PC-9 (cell line): ENCODE measurements around the gene AMMECR1. TPM values are rescaled to one million over a fixed set of nuclear protein-coding genes. Genes with fewer than 3 reads are reported as not detected.

Experiments used
- BruUV-seq: library from RNA; stranded (reverse); fragments of 400-500 nt; replicated peaks from 2 replicates; lab custom pipeline; 2021; lab: Mats Ljungman, UMichigan
- CTCF ChIA-PET: fragments of 300-600 bp; sonication (Branson Sonifier 250); formaldehyde crosslinking; loops from one replicate; lab custom pipeline; 2022; ENCODE audit warnings: antibody characterized with exemption; lab: Charles Lee
- POLR2A ChIA-PET: fragments of 300-600 bp; sonication (Branson Sonifier 250); formaldehyde crosslinking; loops from one replicate; lab custom pipeline; 2022; ENCODE audit warnings: antibody characterized with exemption; ENCODE audit not compliant: unreplicated experiment; lab: Charles Lee
- DNase-seq, 2 experiments: peaks; one replicate each; pipeline versions ENCODE4 v3.0.0 to v3.0.0-alpha.2; 2015 to 2022; ENCODE audit warnings: mixed read lengths in 1 of 2
- H2AFZ ChIP-seq: fragments of 200-600 bp; sonication (generic); 2 replicates; pipeline ENCODE4 v1.8.1; 2017; ENCODE audit warnings: antibody characterized with exemption
- H3F3A ChIP-seq: fragments of 200-600 bp; sonication (generic); 2 replicates; pipeline ENCODE4 v1.8.1; 2017; ENCODE audit warnings: antibody characterized with exemption, mild to moderate bottlenecking, low read depth; ENCODE audit not compliant: insufficient read depth
- H3K27ac ChIP-seq: fragments of 200-600 bp; sonication (generic); 2 replicates; pipeline ENCODE4 v1.6.1; 2016; ENCODE audit warnings: mixed run types
- H3K27me3 ChIP-seq: fragments of 200-600 bp; sonication (generic); 2 replicates; pipeline ENCODE4 v1.6.1; 2016; ENCODE audit warnings: low read depth, mixed run types; ENCODE audit not compliant: insufficient read depth
- H3K36me3 ChIP-seq: fragments of 200-600 bp; sonication (generic); 2 replicates; pipeline ENCODE4 v1.6.1; 2016; ENCODE audit warnings: low read depth, mixed run types
- H3K4me1 ChIP-seq: fragments of 200-600 bp; sonication (generic); replicated peaks from 2 replicates; pipeline ENCODE4 v1.6.1; 2016; ENCODE audit warnings: mixed run types; ENCODE audit not compliant: insufficient read depth
- H3K4me2 ChIP-seq: fragments of 200-600 bp; sonication (generic); 2 replicates; pipeline ENCODE4 v1.6.1; 2017; ENCODE audit warnings: mixed run types
- H3K4me3 ChIP-seq: fragments of 200-600 bp; sonication (generic); 2 replicates; pipeline ENCODE4 v1.6.1; 2016; ENCODE audit warnings: mixed run types
- H3K79me2 ChIP-seq: fragments of 200-600 bp; sonication (generic); 2 replicates; pipeline ENCODE4 v1.6.1; 2017; ENCODE audit warnings: low read depth, mixed run types
- H3K9me2 ChIP-seq: fragments of 200-600 bp; sonication (generic); 2 replicates; pipeline ENCODE4 v1.8.1; 2017; ENCODE audit warnings: mild to moderate bottlenecking; ENCODE audit not compliant: insufficient read depth
- H3K9me3 ChIP-seq: fragments of 200-600 bp; sonication (generic); 2 replicates; pipeline ENCODE4 v1.8.1; 2016; ENCODE audit warnings: low read depth; ENCODE audit not compliant: insufficient read depth
- H4K20me1 ChIP-seq: fragments of 200-600 bp; sonication (generic); 2 replicates; pipeline ENCODE4 v1.8.1; 2017; ENCODE audit not compliant: insufficient read depth
- EZH2 ChIP-seq: fragments of 200-600 bp; sonication (generic); IDR thresholded peaks from 2 replicates; pipeline ENCODE4 v1.8.0; 2017; ENCODE audit warnings: antibody characterized with exemption, low read depth
- intact Hi-C: fragments of 100-400 bp; cut with micrococcal nuclease; formaldehyde crosslinking; loops from one replicate; pipeline ENCODE4 v1.10.0; 2022; ENCODE audit not compliant: unreplicated experiment
- total RNA-seq: library from RNA; stranded (reverse); gene quantifications from 2 replicates; pipeline ENCODE4 v1.2.3, GENCODE V29; 2021
- TF ChIP-seq, protein P1 (sequence below): fragments of 200-600 bp; sonication (generic); conservative IDR thresholded peaks from 2 replicates; pipeline ENCODE4 v1.6.1; 2017; ENCODE audit warnings: mixed run types, antibody characterized with exemption, mild to moderate bottlenecking, moderate library complexity

AMMECR1 gene
- total RNA-seq, 1 experiment from 2014 or later: 35.4 TPM

DNA sequence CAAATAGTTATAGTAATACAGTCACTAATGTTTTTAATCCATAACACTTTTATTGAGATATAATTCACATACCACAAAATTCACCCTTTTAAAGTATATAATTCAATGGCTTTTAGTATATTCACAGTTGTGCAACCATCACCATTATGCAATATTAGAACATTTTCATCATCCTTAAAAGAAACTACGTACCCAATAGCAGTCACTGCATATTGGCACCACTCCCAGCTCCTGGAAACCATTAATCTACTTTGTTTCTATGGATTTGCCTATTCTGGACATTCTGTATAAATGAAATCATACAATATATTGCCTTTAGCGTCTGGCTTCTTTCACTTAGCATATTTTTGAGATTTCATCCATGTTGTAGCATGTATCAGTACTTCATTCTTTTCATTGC is 99.3 kb downstream of the AMMECR1 start:
- Histone ChIP-seq H3K27ac (no peak overlapping the region), H3K79me2 (peaks cover 10% of the 10 kb centered on the region; the same call in 1 of the 2 replicates), H3F3A (peaks cover 14% of the 10 kb centered on the region), H3K4me2 (no peak overlapping the region), H3K9me3 (0 out of 2 replicates have a peak, but pooled peaks cover 7% of the 10 kb centered on the region), H3K4me1 (peaks cover 21% of the 10 kb centered on the region), H3K36me3 (0 out of 2 replicates have a peak, but pooled peaks cover 8% of the 10 kb centered on the region), H4K20me1 (no peaks in the 10 kb centered on the region), H3K9me2 (no peaks in the 10 kb centered on the region), H2AFZ (no peak overlapping the region), H3K27me3 (no peaks in the 10 kb centered on the region), H3K4me3 (no peak overlapping the region)
- POLR2A ChIA-PET: no interaction called here
- CTCF ChIA-PET: no interaction called here
- DNase-seq: no peak
- intact Hi-C loops: no loop called here
- TF ChIP-seq, protein P1, sequence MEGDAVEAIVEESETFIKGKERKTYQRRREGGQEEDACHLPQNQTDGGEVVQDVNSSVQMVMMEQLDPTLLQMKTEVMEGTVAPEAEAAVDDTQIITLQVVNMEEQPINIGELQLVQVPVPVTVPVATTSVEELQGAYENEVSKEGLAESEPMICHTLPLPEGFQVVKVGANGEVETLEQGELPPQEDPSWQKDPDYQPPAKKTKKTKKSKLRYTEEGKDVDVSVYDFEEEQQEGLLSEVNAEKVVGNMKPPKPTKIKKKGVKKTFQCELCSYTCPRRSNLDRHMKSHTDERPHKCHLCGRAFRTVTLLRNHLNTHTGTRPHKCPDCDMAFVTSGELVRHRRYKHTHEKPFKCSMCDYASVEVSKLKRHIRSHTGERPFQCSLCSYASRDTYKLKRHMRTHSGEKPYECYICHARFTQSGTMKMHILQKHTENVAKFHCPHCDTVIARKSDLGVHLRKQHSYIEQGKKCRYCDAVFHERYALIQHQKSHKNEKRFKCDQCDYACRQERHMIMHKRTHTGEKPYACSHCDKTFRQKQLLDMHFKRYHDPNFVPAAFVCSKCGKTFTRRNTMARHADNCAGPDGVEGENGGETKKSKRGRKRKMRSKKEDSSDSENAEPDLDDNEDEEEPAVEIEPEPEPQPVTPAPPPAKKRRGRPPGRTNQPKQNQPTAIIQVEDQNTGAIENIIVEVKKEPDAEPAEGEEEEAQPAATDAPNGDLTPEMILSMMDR: no peak
- TF ChIP-seq EZH2: no peak
- BruUV-seq: no TSS peak

DNA sequence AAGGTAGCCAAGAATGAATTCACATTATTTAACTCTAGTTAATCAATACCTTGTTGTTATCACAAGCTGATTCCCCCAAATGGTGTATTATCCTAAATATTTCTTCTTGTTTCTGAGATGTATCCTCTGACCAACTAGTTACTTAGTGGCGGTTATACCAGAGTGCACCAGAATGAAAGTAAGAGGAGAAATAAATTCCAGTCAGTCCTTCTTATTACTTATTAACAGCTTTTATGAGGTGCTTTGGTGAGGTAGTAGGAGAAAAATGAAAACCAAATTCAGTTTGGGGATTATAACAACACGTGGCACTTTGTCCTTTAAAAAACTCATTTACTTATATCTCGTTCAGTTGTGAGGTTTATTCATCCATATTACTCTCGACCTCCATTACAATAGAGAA is 101.9 kb downstream of the AMMECR1 start:
- POLR2A ChIA-PET: no interaction called here
- 0 out of 2 replicates have a peak, but pooled peaks cover 7% of the 10 kb centered on the region for H3K9me3 ChIP-seq
- H3K36me3 ChIP-seq: 0 out of 2 replicates have a peak, but pooled peaks cover 8% of the 10 kb centered on the region
- H3K27me3 ChIP-seq: no peaks in the 10 kb centered on the region
- no peak overlapping the region for H3K4me2 ChIP-seq
- intact Hi-C loops: no loop called here
- H3K27ac ChIP-seq: no peak overlapping the region
- no TSS peak for BruUV-seq
- H2AFZ ChIP-seq: no peak overlapping the region
- TF ChIP-seq, protein P1: no peak
- TF ChIP-seq EZH2: no peak
- no peak for DNase-seq
- H4K20me1 ChIP-seq: no peaks in the 10 kb centered on the region
- H3K9me2 ChIP-seq: no peaks in the 10 kb centered on the region
- CTCF ChIA-PET: no interaction called here
- peaks cover 30% of the 10 kb centered on the region for H3K4me1 ChIP-seq
- peaks cover 7% of the 10 kb centered on the region; the same call in 1 of the 2 replicates for H3K79me2 ChIP-seq
- peaks cover 8% of the 10 kb centered on the region for H3F3A ChIP-seq
- no peak overlapping the region for H3K4me3 ChIP-seq

DNA sequence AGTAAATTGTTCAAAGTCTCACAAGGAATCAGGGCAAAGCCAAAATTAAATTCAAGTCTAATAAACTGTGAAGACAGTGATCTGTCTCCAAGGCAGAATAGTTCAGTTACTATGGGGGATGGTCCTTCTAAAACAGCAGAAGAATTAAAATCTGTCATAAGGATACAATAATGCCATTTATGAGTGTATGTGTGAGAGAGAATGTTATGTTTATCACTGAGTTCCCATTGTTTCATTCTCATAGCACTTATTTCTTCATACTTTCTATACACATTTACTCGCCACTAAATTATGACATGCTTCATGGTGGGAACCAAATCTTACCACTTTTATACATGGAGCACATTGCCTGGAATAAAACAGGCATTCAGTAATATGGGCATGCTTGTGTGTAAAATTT is 102.5 kb downstream of the AMMECR1 start:
- intact Hi-C loops: no loop called here
- no peak for DNase-seq
- Histone ChIP-seq H3K79me2 (peaks cover 5% of the 10 kb centered on the region; the same call in 1 of the 2 replicates), H3K4me3 (no peak overlapping the region), H3K9me2 (no peaks in the 10 kb centered on the region), H2AFZ (no peak overlapping the region), H3K27me3 (no peaks in the 10 kb centered on the region), H3K27ac (no peak overlapping the region), H4K20me1 (no peaks in the 10 kb centered on the region), H3F3A (peaks cover 8% of the 10 kb centered on the region), H3K9me3 (0 out of 2 replicates have a peak, but pooled peaks cover 7% of the 10 kb centered on the region), H3K4me2 (no peak overlapping the region), H3K36me3 (0 out of 2 replicates have a peak, but pooled peaks cover 8% of the 10 kb centered on the region), H3K4me1 (peaks cover 30% of the 10 kb centered on the region)
- ChIA-PET CTCF (no interaction called here), POLR2A (no interaction called here)
- no peak for TF ChIP-seq EZH2
- TF ChIP-seq, protein P1: no peak
- BruUV-seq: no TSS peak
